Measurements from ENCODE around the gene IGSF21. TPM values are rescaled to one million over a fixed set of nuclear protein-coding genes. Genes with fewer than 3 reads are reported as not detected.

IGSF21 gene
- polyA plus RNA-seq, 1 donor (not counting 4 experiments of a cell fraction or from before 2014, with no cell fraction given), result not detected

DNA sequence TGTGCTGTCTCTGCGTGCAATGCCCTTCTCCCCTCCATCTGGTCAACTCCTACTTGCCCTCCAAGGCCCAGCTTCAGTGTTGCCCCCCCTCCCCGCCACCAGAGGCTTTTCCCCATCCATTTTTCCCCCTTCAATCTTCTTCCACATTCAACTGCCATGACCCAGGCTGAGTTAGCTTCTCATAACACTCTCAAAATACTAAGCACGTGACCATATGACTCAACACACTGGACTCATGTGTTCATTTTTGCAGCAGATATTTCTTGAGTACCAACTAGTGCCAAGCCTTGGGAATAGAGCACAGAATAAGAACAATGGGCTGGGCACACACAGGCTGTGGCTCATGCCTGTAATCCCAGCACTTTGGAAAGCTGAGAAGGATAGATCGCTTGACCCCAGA lies 132.1 kb downstream of the IGSF21 start:
- no peaks in the 10 kb centered on the region for H3K27me3 ChIP-seq (ENCODE audit: control insufficient read depth, extremely low read depth, insufficient read depth, low read length)
- FAIRE-seq, result no peak

DNA sequence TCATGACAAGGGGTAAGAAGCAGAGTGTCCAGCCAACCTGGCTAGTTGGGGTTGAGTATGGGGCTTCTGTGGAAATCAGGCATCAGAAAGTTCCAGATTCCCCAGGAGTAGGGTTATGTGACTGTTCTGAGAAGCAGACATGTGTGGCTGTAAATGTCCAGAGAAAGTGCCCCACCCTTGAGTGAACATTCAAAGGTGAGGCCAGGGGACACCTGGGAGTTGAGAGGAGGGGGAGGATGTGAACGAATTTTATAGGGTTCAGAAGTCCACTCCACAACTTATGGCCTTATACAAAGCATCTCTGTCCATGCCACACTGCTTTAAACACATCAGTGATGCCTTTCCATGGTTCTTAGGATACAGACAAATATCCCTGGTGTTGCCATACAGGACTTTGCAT lies 133.3 kb downstream of the IGSF21 start:
- H4K20me1 ChIP-seq (ENCODE audit: control insufficient read depth, extremely low read depth, insufficient read depth, low read length), result no peaks in the 10 kb centered on the region
- TF ChIP-seq EZH2 (IDR thresholded peaks at IDR 0.05; ENCODE audit: low read length) (no peak), CTCF (optimal IDR thresholded peaks at IDR 0.05 in 1 of 3, IDR thresholded peaks at IDR 0.05 in 1 of 3, conservative IDR thresholded peaks at IDR 0.05 in 1 of 3; ENCODE audit: extremely low read depth in 1 of 3, insufficient read depth in 2 of 3, low read length in 3 of 3) (no peak)
- no peak overlapping the region for H3K9ac ChIP-seq (ENCODE audit: control insufficient read depth, extremely low read depth, insufficient read depth, low read length)
- H3K4me3 ChIP-seq (ENCODE audit: control insufficient read depth in 2 of 3, extremely low read depth in 1 of 3, insufficient read depth in 2 of 3, low read depth in 1 of 3, low read length in 3 of 3), result no peak overlapping the region
- H3K27me3 ChIP-seq (ENCODE audit: control insufficient read depth, extremely low read depth, insufficient read depth, low read length), result no peaks in the 10 kb centered on the region
- H3K4me1 ChIP-seq (ENCODE audit: control insufficient read depth, extremely low read depth, insufficient read depth, low read length), result no peaks in the 10 kb centered on the region
- FAIRE-seq (no peak), DNase-seq (ENCODE audit: low read depth, low spot score) (no peak)
- no peaks in the 10 kb centered on the region for H3K79me2 ChIP-seq (ENCODE audit: control insufficient read depth, insufficient read depth, low read length)
- H3K27ac ChIP-seq (ENCODE audit: control insufficient read depth, insufficient read depth, low read length), result no peak overlapping the region
- dilution Hi-C loops (cut with MboI; ENCODE audit: extremely low pct_ligation_motif_present, low sequenced_read_pairs), result no loop called here
- H3K4me2 ChIP-seq (ENCODE audit: control insufficient read depth, extremely low read depth, insufficient read depth, low read depth, low read length), result no peak overlapping the region
- H3K9me3 ChIP-seq (ENCODE audit: control insufficient read depth, low read depth, low read length), result no peaks in the 10 kb centered on the region
- H3K36me3 ChIP-seq (ENCODE audit: control insufficient read depth in 2 of 2, extremely low read depth in 1 of 2, insufficient read depth in 2 of 2, low read length in 2 of 2), result no peaks in the 10 kb centered on the region
- no peak overlapping the region for H2AFZ ChIP-seq (ENCODE audit: control insufficient read depth, low read length)
- no peaks in the 10 kb centered on the region for H3K9me1 ChIP-seq (ENCODE audit: control insufficient read depth, extremely low read depth, insufficient read depth, low read length)

More for the DNA sequence above, 132.1 kb downstream of the IGSF21 start:
- TF ChIP-seq CTCF (optimal IDR thresholded peaks at IDR 0.05 in 1 of 3, IDR thresholded peaks at IDR 0.05 in 1 of 3, conservative IDR thresholded peaks at IDR 0.05 in 1 of 3; ENCODE audit: extremely low read depth in 1 of 3, insufficient read depth in 2 of 3, low read length in 3 of 3), result no peak
- TF ChIP-seq EZH2 (IDR thresholded peaks at IDR 0.05; ENCODE audit: low read length), result no peak
- Histone ChIP-seq H3K36me3 (ENCODE audit: control insufficient read depth in 2 of 2, extremely low read depth in 1 of 2, insufficient read depth in 2 of 2, low read length in 2 of 2) (no peaks in the 10 kb centered on the region), H3K9ac (ENCODE audit: control insufficient read depth, extremely low read depth, insufficient read depth, low read length) (no peak overlapping the region), H4K20me1 (ENCODE audit: control insufficient read depth, extremely low read depth, insufficient read depth, low read length) (no peaks in the 10 kb centered on the region), H3K9me3 (ENCODE audit: control insufficient read depth, low read depth, low read length) (no peaks in the 10 kb centered on the region), H3K9me1 (ENCODE audit: control insufficient read depth, extremely low read depth, insufficient read depth, low read length) (no peaks in the 10 kb centered on the region), H3K4me3 (ENCODE audit: control insufficient read depth in 2 of 3, extremely low read depth in 1 of 3, insufficient read depth in 2 of 3, low read depth in 1 of 3, low read length in 3 of 3) (no peak overlapping the region), H3K4me2 (ENCODE audit: control insufficient read depth, extremely low read depth, insufficient read depth, low read depth, low read length) (no peak overlapping the region), H2AFZ (ENCODE audit: control insufficient read depth, low read length) (no peak overlapping the region), H3K27ac (ENCODE audit: control insufficient read depth, insufficient read depth, low read length) (no peak overlapping the region), H3K79me2 (ENCODE audit: control insufficient read depth, insufficient read depth, low read length) (no peaks in the 10 kb centered on the region), H3K4me1 (ENCODE audit: control insufficient read depth, extremely low read depth, insufficient read depth, low read length) (no peaks in the 10 kb centered on the region)
- dilution Hi-C loops (cut with MboI; ENCODE audit: extremely low pct_ligation_motif_present, low sequenced_read_pairs), result no loop called here
- no peak for DNase-seq (ENCODE audit: low read depth, low spot score)

Data from keratinocyte (primary cell).